ENCODE data around the gene RPL5. TPM values are rescaled to one million over a fixed set of nuclear protein-coding genes. Genes with fewer than 3 reads are reported as not detected.

RPL5 gene
- total RNA-seq, 1 donor from 2014 or later, result 711 TPM

GRCh38 chr1:92833840-92834239, 2.0 kb downstream of the RPL5 start:
- Histone ChIP-seq H3K27me3 (no peaks in the 10 kb centered on the region), H3K4me1 (peaks cover 36% of the 10 kb centered on the region), H3K4me3 (peak overlapping the region; percentile 91), H3K36me3 (peaks cover 54% of the 10 kb centered on the region), H3K27ac (peak overlapping the region; percentile 93), H3K9me3 (no peaks in the 10 kb centered on the region)
- no peak for DNase-seq
- intact Hi-C loops (cut with DNase I), result no loop called here
- ATAC-seq, result no peak
- TF ChIP-seq, protein P1, sequence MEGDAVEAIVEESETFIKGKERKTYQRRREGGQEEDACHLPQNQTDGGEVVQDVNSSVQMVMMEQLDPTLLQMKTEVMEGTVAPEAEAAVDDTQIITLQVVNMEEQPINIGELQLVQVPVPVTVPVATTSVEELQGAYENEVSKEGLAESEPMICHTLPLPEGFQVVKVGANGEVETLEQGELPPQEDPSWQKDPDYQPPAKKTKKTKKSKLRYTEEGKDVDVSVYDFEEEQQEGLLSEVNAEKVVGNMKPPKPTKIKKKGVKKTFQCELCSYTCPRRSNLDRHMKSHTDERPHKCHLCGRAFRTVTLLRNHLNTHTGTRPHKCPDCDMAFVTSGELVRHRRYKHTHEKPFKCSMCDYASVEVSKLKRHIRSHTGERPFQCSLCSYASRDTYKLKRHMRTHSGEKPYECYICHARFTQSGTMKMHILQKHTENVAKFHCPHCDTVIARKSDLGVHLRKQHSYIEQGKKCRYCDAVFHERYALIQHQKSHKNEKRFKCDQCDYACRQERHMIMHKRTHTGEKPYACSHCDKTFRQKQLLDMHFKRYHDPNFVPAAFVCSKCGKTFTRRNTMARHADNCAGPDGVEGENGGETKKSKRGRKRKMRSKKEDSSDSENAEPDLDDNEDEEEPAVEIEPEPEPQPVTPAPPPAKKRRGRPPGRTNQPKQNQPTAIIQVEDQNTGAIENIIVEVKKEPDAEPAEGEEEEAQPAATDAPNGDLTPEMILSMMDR (IDR thresholded peaks at IDR 0.05), result no peak

DNA sequence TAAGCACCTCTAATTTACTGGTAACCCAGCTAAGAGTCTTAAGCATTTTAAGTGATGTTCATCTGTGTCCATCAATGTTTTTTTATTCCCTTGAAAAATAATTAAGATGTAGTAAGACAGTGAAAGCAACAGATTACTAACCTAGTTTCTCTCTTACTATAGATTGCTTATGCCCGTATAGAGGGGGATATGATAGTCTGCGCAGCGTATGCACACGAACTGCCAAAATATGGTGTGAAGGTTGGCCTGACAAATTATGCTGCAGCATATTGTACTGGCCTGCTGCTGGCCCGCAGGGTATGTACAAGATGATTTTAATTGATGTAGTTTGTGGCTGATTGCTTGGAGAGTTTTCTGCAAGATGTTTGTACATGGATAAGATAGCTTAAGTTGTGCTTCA, 2.8 kb downstream of the RPL5 start:
- peaks cover 36% of the 10 kb centered on the region for H3K4me1 ChIP-seq
- H3K36me3 ChIP-seq, result peaks cover 62% of the 10 kb centered on the region
- ATAC-seq (no peak), DNase-seq (no peak)
- H3K9me3 ChIP-seq, result no peaks in the 10 kb centered on the region
- TF ChIP-seq, protein P1 (IDR thresholded peaks at IDR 0.05), result no peak
- no peak overlapping the region for H3K27ac ChIP-seq
- intact Hi-C loops (cut with DNase I), result no loop called here
- H3K4me3 ChIP-seq, result no peak overlapping the region
- no peaks in the 10 kb centered on the region for H3K27me3 ChIP-seq

DNA sequence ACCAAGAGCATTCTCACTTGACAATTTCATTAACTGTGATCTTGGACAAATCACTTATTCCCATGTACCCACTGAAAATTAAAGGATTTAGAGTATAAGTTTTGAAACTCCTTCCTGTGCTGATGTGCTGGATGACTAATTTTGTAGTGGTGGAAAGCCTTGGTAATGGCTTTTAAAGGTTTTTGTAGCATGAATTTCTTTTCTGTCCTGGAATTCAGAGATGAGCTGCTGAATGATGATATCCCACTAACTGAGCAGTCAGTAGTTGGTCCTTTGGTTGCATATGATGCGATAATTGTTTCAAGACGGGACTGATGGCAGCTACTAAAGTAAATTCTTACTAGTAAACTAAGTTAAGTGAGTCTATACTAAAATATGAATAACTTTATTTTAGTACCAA, 5.2 kb downstream of the RPL5 start:
- no peaks in the 10 kb centered on the region for H3K27me3 ChIP-seq
- H3K4me1 ChIP-seq, result peaks cover 36% of the 10 kb centered on the region
- H3K9me3 ChIP-seq, result no peaks in the 10 kb centered on the region
- H3K27ac ChIP-seq, result no peak overlapping the region
- TF ChIP-seq, protein P1 (IDR thresholded peaks at IDR 0.05), result no peak
- no peak for ATAC-seq
- peaks cover 86% of the 10 kb centered on the region for H3K36me3 ChIP-seq
- intact Hi-C loops (cut with DNase I), result no loop called here
- H3K4me3 ChIP-seq, result no peak overlapping the region
- no peak for DNase-seq

DNA sequence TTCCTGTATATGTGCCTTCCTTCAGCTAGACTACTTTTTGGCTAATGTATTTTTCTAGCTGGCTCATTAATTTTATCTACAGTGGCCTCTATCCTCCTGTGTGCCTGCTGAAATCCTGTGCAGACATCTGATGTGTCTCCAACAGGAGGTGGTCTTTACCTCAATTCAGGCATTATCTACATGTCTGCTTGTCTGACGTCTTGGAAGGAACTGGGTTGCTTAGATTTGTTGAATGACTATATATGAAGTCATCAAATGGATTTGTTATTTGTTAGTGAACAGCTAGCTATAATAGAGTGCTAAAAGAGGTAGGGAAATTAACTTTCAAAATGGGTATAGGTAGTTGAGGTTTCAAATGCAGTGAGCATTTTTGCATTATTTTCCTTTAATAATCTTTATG, 6.7 kb downstream of the RPL5 start:
- Histone ChIP-seq H3K36me3 (peaks cover 98% of the 10 kb centered on the region), H3K4me3 (no peak overlapping the region), H3K9me3 (no peaks in the 10 kb centered on the region), H3K27ac (no peak overlapping the region), H3K27me3 (no peaks in the 10 kb centered on the region), H3K4me1 (peaks cover 28% of the 10 kb centered on the region)
- TF ChIP-seq, protein P1 (IDR thresholded peaks at IDR 0.05), result no peak
- DNase-seq (no peak), ATAC-seq (no peak)
- intact Hi-C loops (cut with DNase I), result no loop called here

- ATAC-seq (no peak), DNase-seq (no peak)
- H3K9me3 ChIP-seq, result no peaks in the 10 kb centered on the region
- no peak overlapping the region for H3K27ac ChIP-seq
- TF ChIP-seq, protein P1 (IDR thresholded peaks at IDR 0.05), result no peak
- no peak overlapping the region for H3K4me3 ChIP-seq
- intact Hi-C loops (cut with DNase I), result no loop called here
- peaks cover 99% of the 10 kb centered on the region for H3K36me3 ChIP-seq
- peaks cover 19% of the 10 kb centered on the region for H3K4me1 ChIP-seq
- no peaks in the 10 kb centered on the region for H3K27me3 ChIP-seq
These were observed 7.6 kb downstream of the RPL5 start for GRCh38 chr1:92839442-92839841.

GRCh38 chr1:92840600-92840999, 8.8 kb downstream of the RPL5 start:
- TF ChIP-seq, protein P1 (IDR thresholded peaks at IDR 0.05), result no peak
- Histone ChIP-seq H3K4me1 (peaks cover 8% of the 10 kb centered on the region), H3K36me3 (peaks cover 88% of the 10 kb centered on the region), H3K27me3 (no peaks in the 10 kb centered on the region), H3K27ac (no peak overlapping the region), H3K4me3 (no peak overlapping the region), H3K9me3 (no peaks in the 10 kb centered on the region)
- DNase-seq (no peak), ATAC-seq (no peak)
- intact Hi-C loops (cut with DNase I), result no loop called here
